ENCODE measurements around the gene SLC6A5. TPM values are rescaled to one million over a fixed set of nuclear protein-coding genes. Genes with fewer than 3 reads are reported as not detected.

The SLC6A5 gene
- total and polyA plus RNA-seq, 10 of the 15 experiments (the other 5 are each of a cell fraction or from before 2014, with no cell fraction given), result 0.01 TPM; not detected in 9

- H3K4me2 ChIP-seq (ENCODE audit: control insufficient read depth, insufficient read depth), result no peak overlapping the region
- CTCF ChIA-PET, result interaction anchor here (1.0 to 5.1 kb wide), 4 partner anchors 10 to 840 kb away, joined by 3 to 46 read pairs (median 4); no protein-coding TSS in a partner anchor
- no peak overlapping the region for H3K27ac ChIP-seq (ENCODE audit: control insufficient read depth, insufficient read depth)
- no peaks in the 10 kb centered on the region for H3K9me3 ChIP-seq (replicated peaks; ENCODE audit: control insufficient read depth, insufficient read depth, low read length)
- intact Hi-C loops (cut with micrococcal nuclease; ENCODE audit: unreplicated experiment) (loop anchor here (2.0 to 5.0 kb wide), 2 partner anchors 23 to 545 kb away; no protein-coding TSS in a partner anchor), in situ Hi-C loops (cut with MboI) (no loop called here)
- no peak for FAIRE-seq
- no peak overlapping the region for H3K9ac ChIP-seq (ENCODE audit: control insufficient read depth, insufficient read depth, low read length)
- ATAC-seq, result peak; percentile 84
- WGBS (ENCODE audit: insufficient coverage, insufficient replicate concordance, low lambda C conversion rate, missing lambda C conversion rate), result 15% methylated on average over 6 of the region's 6 CpGs
- SMC1A ChIA-PET (ENCODE audit: uncharacterized antibody, unreplicated experiment), result interaction anchor here (0.6 to 0.9 kb wide), 2 partner anchors 9 to 28 kb away, joined by 3 to 4 read pairs; no protein-coding TSS in a partner anchor
- H3K4me1 ChIP-seq (ENCODE audit: control insufficient read depth, insufficient read depth, low read length), result no peaks in the 10 kb centered on the region
- H3K79me2 ChIP-seq (ENCODE audit: control insufficient read depth, insufficient read depth, low read length), result no peaks in the 10 kb centered on the region
- H2AFZ ChIP-seq (ENCODE audit: control insufficient read depth, low read depth, low read length), result no peak overlapping the region
- TF ChIP-seq CTCF (IDR thresholded peaks at IDR 0.05 in 2 of 3, conservative IDR thresholded peaks at IDR 0.05 in 1 of 3; ENCODE audit: control insufficient read depth in 2 of 3, extremely low read depth in 1 of 3, insufficient read depth in 1 of 3, low read depth in 3 of 3, low read length in 3 of 3), result peak in 2 of 3 experiments; percentile 22 to 30; a peak in 3 of 6 replicates
- no peak for TF ChIP-seq POLR2AphosphoS2 (IDR thresholded peaks at IDR 0.05; ENCODE audit: low read depth, low read length)
- peaks cover 10 to 13% of the 10 kb centered on the region in 2 experiments for H3K27me3 ChIP-seq (replicated peaks in 1 of 2; ENCODE audit: control insufficient read depth in 2 of 2, insufficient read depth in 2 of 2, low read length in 1 of 2)
- H4K20me1 ChIP-seq (ENCODE audit: control insufficient read depth, insufficient read depth), result no peaks in the 10 kb centered on the region
- no peak overlapping the region for H3K4me3 ChIP-seq
- DNase-seq (ENCODE audit: low read depth, low spot score), result no peak
- BruUV-seq (replicated peaks), result no TSS peak
- POLR2A ChIA-PET, result no interaction called here
- H3K36me3 ChIP-seq (ENCODE audit: control insufficient read depth in 2 of 2, insufficient read depth in 2 of 2, low read length in 1 of 2), result no peaks in the 10 kb centered on the region
- RAD21 ChIA-PET (ENCODE audit: unreplicated experiment), result no interaction called here
These were observed 72.6 kb downstream of the SLC6A5 start for GRCh38 chr11:20671856-20672546.

- ChIA-PET POLR2A (no interaction called here), SMC1A (ENCODE audit: uncharacterized antibody, unreplicated experiment) (interaction anchor here (1.2 kb wide), 1 partner anchor 1458 kb away, joined by 3 read pairs; no protein-coding TSS in a partner anchor)
- no peak for TF ChIP-seq FOXK2 (IDR thresholded peaks at IDR 0.05)
- TF ChIP-seq CREB1 (IDR thresholded peaks at IDR 0.05; ENCODE audit: low read depth), result no peak
- no peak for TF ChIP-seq POLR2AphosphoS5 (IDR thresholded peaks at IDR 0.05; ENCODE audit: low read length)
- TF ChIP-seq PRDM15 (CRISPR knock-in tag; IDR thresholded peaks at IDR 0.05), result no peak
These were observed 73.2 kb downstream of the SLC6A5 start for GRCh38 chr11:20672575-20672974.

More at GRCh38 chr11:20672575-20672974, 73.2 kb downstream of the SLC6A5 start:
- WGBS (ENCODE audit: insufficient coverage, insufficient replicate concordance, low lambda C conversion rate, missing lambda C conversion rate), result 17% methylated on average over 2 of the region's 2 CpGs
- FAIRE-seq (no peak), ATAC-seq (peak; percentile 76), DNase-seq (ENCODE audit: low read depth, low spot score) (no peak)
- Histone ChIP-seq H3K9ac (ENCODE audit: control insufficient read depth, insufficient read depth, low read length) (no peak overlapping the region), H3K27ac (ENCODE audit: control insufficient read depth, insufficient read depth) (no peak overlapping the region), H4K20me1 (ENCODE audit: control insufficient read depth, insufficient read depth) (no peaks in the 10 kb centered on the region), H3K4me1 (ENCODE audit: control insufficient read depth, insufficient read depth, low read length) (no peaks in the 10 kb centered on the region), H3K27me3 (replicated peaks in 1 of 2; ENCODE audit: control insufficient read depth in 2 of 2, insufficient read depth in 2 of 2, low read length in 1 of 2) (peaks cover 8 to 13% of the 10 kb centered on the region in 2 experiments), H3K9me3 (replicated peaks; ENCODE audit: control insufficient read depth, insufficient read depth, low read length) (no peaks in the 10 kb centered on the region), H3K4me2 (ENCODE audit: control insufficient read depth, insufficient read depth) (no peak overlapping the region), H2AFZ (ENCODE audit: control insufficient read depth, low read depth, low read length) (no peak overlapping the region), H3K79me2 (ENCODE audit: control insufficient read depth, insufficient read depth, low read length) (no peaks in the 10 kb centered on the region), H3K36me3 (ENCODE audit: control insufficient read depth in 2 of 2, insufficient read depth in 2 of 2, low read length in 1 of 2) (no peaks in the 10 kb centered on the region), H3K4me3 (no peak overlapping the region)
- intact Hi-C loops (cut with micrococcal nuclease; ENCODE audit: unreplicated experiment), result loop anchor here (2.0 to 5.0 kb wide), 2 partner anchors 24 to 545 kb away; no protein-coding TSS in a partner anchor
- RAD21 ChIA-PET (ENCODE audit: unreplicated experiment), result no interaction called here
- CTCF ChIA-PET, result interaction anchor here (1.3 to 5.1 kb wide), 4 partner anchors 11 to 38 kb away, joined by 3 to 46 read pairs (median 4); no protein-coding TSS in a partner anchor
- in situ Hi-C loops (cut with MboI), result no loop called here
- no TSS peak for BruUV-seq (replicated peaks)

Measured in GM12878 (cell line).